Body of pancreas (tissue), 4 donors: ENCODE results near the gene TMEM117. TPM values are rescaled to one million over a fixed set of nuclear protein-coding genes. Genes with fewer than 3 reads are reported as not detected.

Experiments used
- ATAC-seq: fragments of 150-250 bp; one replicate; pipeline ENCODE4 v1.9.1; 2016
- DNase-seq, 4 donors: peaks; one replicate each; pipeline ENCODE4 v3.0.0-alpha.2; 2019
- H3K27ac ChIP-seq, 4 donors: fragments of 200-600 bp; sonication (generic); 1 replicate in 3 of 4; 2 replicates in 1 of 4; pipeline versions ENCODE4 v1.5.1 to v1.6.1; 2016 to 2019; ENCODE audit warnings: mild to moderate bottlenecking in 1 of 4, mixed read lengths in 1 of 4, moderate library complexity in 1 of 4
- H3K27me3 ChIP-seq, 2 donors: fragments of 200-600 bp; sonication (generic); one replicate each; pipeline ENCODE4 v1.6.0; 2016; ENCODE audit warnings: mild to moderate bottlenecking in 1 of 2
- H3K36me3 ChIP-seq, 2 donors: fragments of 200-600 bp; sonication (generic); replicated peaks in 1 of 2; 2 replicates each; pipeline ENCODE4 v1.5.1; 2016; ENCODE audit warnings: low read depth in 2 of 2; ENCODE audit not compliant: insufficient read depth in 1 of 2
- H3K4me1 ChIP-seq: fragments of 200-600 bp; sonication (generic); one replicate; pipeline ENCODE4 v1.6.0; 2016
- H3K4me3 ChIP-seq, 2 donors: fragments of 200-600 bp; sonication (generic); 1 replicate in 1 of 2; 2 replicates in 1 of 2; pipeline ENCODE4 v1.5.1; 2016 to 2019
- H3K9me3 ChIP-seq, 3 donors: fragments of 200-600 bp; sonication (generic); 1 replicate in 2 of 3; 2 replicates in 1 of 3; pipeline ENCODE4 v1.5.1; 2016
- POLR2A ChIP-seq, 3 donors: fragments of 450-650 bp; IDR thresholded peaks; one replicate each; pipeline ENCODE4 v1.6.1; 2016; ENCODE audit warnings: antibody characterized with exemption in 3 of 3, mild to moderate bottlenecking in 2 of 3
- WGBS, 2 donors: methylation state at CpG; one replicate each; pipeline ENCODE4 v1.1.5; 2017; 5-methylcytosine and 5-hydroxymethylcytosine counted together
- intact Hi-C: fragments of 100-400 bp; cut with DNase I; formaldehyde crosslinking; loops from one replicate; pipeline ENCODE4 v1.15.1; 2023
- total RNA-seq, 2 donors: library from RNA; depleted of rRNA; stranded (reverse); fragments of >200 nt; gene quantifications; one replicate each; pipeline ENCODE4 v1.1.0, GENCODE V29; 2016
- TF ChIP-seq, protein P1 (sequence below), 7 experiments: fragments of 450-650 bp in 4 of 7; fragments of 200-600 bp in 3 of 7; sonication (generic) in 3 of 7; IDR thresholded peaks; one replicate each; pipeline ENCODE4 v1.5.1; 2016 to 2019; ENCODE audit warnings: antibody characterized with exemption in 7 of 7

Gene TMEM117
- total RNA-seq, 2 donors from 2014 or later: 19.2 to 23.4 TPM

DNA sequence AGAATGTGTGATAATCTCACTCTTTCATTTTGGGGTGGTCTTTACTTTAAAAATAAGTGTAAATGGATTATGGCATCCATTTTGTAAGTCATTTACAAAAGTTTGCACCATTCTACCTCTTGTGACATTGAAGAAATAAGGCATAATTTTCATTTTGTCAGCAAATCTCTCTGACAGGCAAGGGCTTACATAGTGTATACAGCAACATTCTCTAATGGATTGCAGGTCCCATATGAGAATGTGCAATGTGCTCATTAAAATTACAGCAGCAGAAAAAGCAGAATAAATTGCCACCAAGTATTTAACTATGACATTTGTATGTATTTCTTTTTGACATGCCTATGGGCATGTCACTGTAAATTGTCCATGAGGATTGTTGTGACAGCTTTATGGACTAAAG is 223.6 kb downstream of the TMEM117 start:
- DNase-seq (no peak), ATAC-seq (no peak)
- no peaks in the 10 kb centered on the region for H3K36me3 ChIP-seq
- no peaks in the 10 kb centered on the region for H3K4me1 ChIP-seq
- H3K4me3 ChIP-seq: no peak overlapping the region
- H3K27ac ChIP-seq: no peak overlapping the region
- H3K27me3 ChIP-seq: no peaks in the 10 kb centered on the region
- intact Hi-C loops: no loop called here
- no peaks in the 10 kb centered on the region for H3K9me3 ChIP-seq
- TF ChIP-seq, protein P1, sequence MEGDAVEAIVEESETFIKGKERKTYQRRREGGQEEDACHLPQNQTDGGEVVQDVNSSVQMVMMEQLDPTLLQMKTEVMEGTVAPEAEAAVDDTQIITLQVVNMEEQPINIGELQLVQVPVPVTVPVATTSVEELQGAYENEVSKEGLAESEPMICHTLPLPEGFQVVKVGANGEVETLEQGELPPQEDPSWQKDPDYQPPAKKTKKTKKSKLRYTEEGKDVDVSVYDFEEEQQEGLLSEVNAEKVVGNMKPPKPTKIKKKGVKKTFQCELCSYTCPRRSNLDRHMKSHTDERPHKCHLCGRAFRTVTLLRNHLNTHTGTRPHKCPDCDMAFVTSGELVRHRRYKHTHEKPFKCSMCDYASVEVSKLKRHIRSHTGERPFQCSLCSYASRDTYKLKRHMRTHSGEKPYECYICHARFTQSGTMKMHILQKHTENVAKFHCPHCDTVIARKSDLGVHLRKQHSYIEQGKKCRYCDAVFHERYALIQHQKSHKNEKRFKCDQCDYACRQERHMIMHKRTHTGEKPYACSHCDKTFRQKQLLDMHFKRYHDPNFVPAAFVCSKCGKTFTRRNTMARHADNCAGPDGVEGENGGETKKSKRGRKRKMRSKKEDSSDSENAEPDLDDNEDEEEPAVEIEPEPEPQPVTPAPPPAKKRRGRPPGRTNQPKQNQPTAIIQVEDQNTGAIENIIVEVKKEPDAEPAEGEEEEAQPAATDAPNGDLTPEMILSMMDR (IDR thresholded peaks at IDR 0.05): no peak
- TF ChIP-seq POLR2A (IDR thresholded peaks at IDR 0.05): no peak

DNA sequence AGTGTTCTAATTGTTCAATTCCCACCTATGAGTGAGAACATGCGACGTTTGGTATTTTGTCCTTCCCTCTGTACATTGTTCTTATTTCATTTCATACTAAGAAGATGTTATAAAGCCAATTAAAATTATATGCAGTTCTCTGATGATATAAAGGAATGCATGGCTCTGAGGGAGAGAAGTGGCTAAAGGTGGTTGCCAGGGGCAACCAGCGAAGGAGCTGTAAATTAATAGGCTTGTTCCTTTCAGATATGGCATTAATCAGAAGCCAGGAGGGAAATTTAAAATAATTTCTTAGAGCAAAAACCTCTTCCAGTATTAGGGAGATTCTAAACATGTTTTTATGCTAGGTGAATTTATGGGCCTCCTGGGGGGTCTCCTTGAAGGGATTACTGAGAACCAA is 227.8 kb downstream of the TMEM117 start:
- 90 to 94% methylated on average over 3 of the region's 3 CpGs for WGBS, 2 donors
- ATAC-seq (no peak), DNase-seq (no peak)
- Histone ChIP-seq H3K36me3 (no peaks in the 10 kb centered on the region), H3K4me1 (no peaks in the 10 kb centered on the region), H3K9me3 (no peaks in the 10 kb centered on the region), H3K4me3 (no peak overlapping the region), H3K27me3 (no peaks in the 10 kb centered on the region), H3K27ac (no peak overlapping the region)
- intact Hi-C loops: no loop called here
- TF ChIP-seq POLR2A (IDR thresholded peaks at IDR 0.05): no peak
- TF ChIP-seq, protein P1 (IDR thresholded peaks at IDR 0.05): no peak

DNA sequence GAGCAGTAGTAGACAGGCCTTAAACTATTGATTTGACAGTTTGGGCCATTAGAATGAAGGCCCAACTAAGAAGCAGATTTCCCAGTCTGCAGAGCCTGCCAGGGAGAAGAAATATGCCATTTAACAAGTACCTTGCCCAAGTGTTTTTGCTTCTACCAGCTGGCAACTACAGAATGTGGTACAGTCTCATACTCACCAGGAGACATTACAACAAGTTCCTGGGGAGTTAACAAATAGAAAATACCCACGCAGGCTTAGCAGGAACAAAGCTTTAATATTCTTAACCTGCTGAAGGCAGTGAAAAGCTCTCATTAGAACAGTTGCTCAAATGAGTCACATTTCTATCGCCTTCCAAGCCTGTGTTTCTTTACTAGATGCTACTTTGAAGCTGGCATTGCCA is 241.0 kb downstream of the TMEM117 start:
- H3K9me3 ChIP-seq: no peaks in the 10 kb centered on the region
- intact Hi-C loops: no loop called here
- TF ChIP-seq, protein P1 (IDR thresholded peaks at IDR 0.05): no peak
- no peak for TF ChIP-seq POLR2A (IDR thresholded peaks at IDR 0.05)
- no peaks in the 10 kb centered on the region for H3K36me3 ChIP-seq
- 59 to 79% methylated on average over 2 of the region's 2 CpGs for WGBS, 2 donors
- H3K27me3 ChIP-seq: no peaks in the 10 kb centered on the region
- no peaks in the 10 kb centered on the region for H3K4me1 ChIP-seq
- no peak overlapping the region for H3K4me3 ChIP-seq
- H3K27ac ChIP-seq: no peak overlapping the region
- DNase-seq: no peak
- ATAC-seq: no peak

DNA sequence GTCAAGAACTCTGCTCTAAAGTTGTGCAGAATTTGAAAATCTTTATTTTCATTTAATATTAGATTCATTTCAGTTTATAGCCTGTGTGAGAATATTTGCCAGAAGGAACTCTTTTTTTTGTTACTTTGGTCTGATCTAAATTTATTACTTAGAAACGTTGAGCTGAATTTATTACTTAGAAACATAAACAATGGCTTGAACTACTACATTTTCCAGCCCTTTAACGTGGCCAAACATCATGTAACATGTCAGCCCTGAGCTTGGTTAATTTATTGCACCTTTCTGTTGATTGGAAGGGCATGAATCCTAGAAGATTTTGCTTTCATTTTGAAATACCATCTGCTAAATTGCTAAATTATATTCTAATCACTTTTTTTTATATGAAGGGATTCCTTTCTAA is 241.4 kb downstream of the TMEM117 start:
- H3K27me3 ChIP-seq: no peaks in the 10 kb centered on the region
- H3K9me3 ChIP-seq: no peaks in the 10 kb centered on the region
- WGBS, 2 donors: 18 to 23% methylated on average over 2 of the region's 2 CpGs
- DNase-seq (no peak), ATAC-seq (no peak)
- intact Hi-C loops: no loop called here
- H3K36me3 ChIP-seq: no peaks in the 10 kb centered on the region
- no peaks in the 10 kb centered on the region for H3K4me1 ChIP-seq
- H3K27ac ChIP-seq: no peak overlapping the region
- H3K4me3 ChIP-seq: no peak overlapping the region
- TF ChIP-seq, protein P1 (IDR thresholded peaks at IDR 0.05): no peak
- TF ChIP-seq POLR2A (IDR thresholded peaks at IDR 0.05): no peak

DNA sequence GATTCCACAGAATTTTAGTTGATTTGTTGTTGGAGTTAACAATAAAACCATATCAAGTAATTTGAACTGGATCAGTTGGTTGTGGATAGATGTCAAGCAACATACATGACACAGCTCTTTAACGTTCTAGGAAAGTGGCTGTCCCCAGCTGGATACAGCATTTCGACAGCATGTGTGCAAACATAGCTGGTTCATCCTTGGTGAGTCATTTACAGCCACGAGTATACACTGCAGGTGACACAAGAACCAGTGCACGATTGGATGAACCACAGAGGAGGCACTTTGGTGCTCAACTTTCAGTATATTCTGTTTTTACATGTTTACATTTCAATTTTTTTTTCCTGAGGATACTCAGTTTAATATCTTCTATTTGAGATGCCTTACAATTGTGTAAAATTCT is 242.4 kb downstream of the TMEM117 start:
- no peaks in the 10 kb centered on the region for H3K4me1 ChIP-seq
- ATAC-seq (no peak), DNase-seq (no peak)
- H3K27ac ChIP-seq: no peak overlapping the region
- H3K9me3 ChIP-seq: no peaks in the 10 kb centered on the region
- TF ChIP-seq POLR2A (IDR thresholded peaks at IDR 0.05): no peak
- WGBS, 2 donors: 84 to 88% methylated on average over 4 of the region's 4 CpGs
- no peaks in the 10 kb centered on the region for H3K27me3 ChIP-seq
- H3K4me3 ChIP-seq: no peak overlapping the region
- intact Hi-C loops: no loop called here
- no peaks in the 10 kb centered on the region for H3K36me3 ChIP-seq
